ENCODE data around the gene EEF1G. TPM values are rescaled to one million over a fixed set of nuclear protein-coding genes. Genes with fewer than 3 reads are reported as not detected.
A peak's percentile ranks its signal among the peaks of the same experiment; 100 is the strongest.

EEF1G gene
- total and polyA plus RNA-seq, 2 of the 13 experiments (the other 11 are each of a cell fraction or from before 2014, with no cell fraction given) = 1,787 to 2,144 TPM

- FAIRE-seq (no peak), DNase-seq (ENCODE audit: low spot score) (no peak), ATAC-seq (peak; percentile 35)
- Histone ChIP-seq H4K20me1 (ENCODE audit: insufficient read depth, low read length) (peaks cover 73% of the 10 kb centered on the region), H3K9me3 (ENCODE audit: low read length) (no peaks in the 10 kb centered on the region), H3K4me2 (ENCODE audit: low read depth, low read length) (peak overlapping the region; percentile 84), H3K4me3 (replicated peaks in 1 of 3; ENCODE audit: insufficient read depth in 1 of 3, low read depth in 2 of 3, low read length in 3 of 3) (peak overlapping the region; percentile 33 to 93 (median 79)), H2AFZ (ENCODE audit: low read length) (no peak overlapping the region), H3K36me3 (replicated peaks in 1 of 2; ENCODE audit: control insufficient read depth in 1 of 2, insufficient read depth in 2 of 2, low read length in 2 of 2) (peaks cover 2 to 4% of the 10 kb centered on the region in 2 experiments; a peak in 3 of 5 replicates), H3K79me2 (ENCODE audit: insufficient read depth, low read length) (peaks cover 85% of the 10 kb centered on the region), H3K4me1 (ENCODE audit: insufficient read depth, low read length) (peaks cover 60% of the 10 kb centered on the region), H3K27me3 (ENCODE audit: control insufficient read depth in 1 of 2, insufficient read depth in 2 of 2, low read length in 2 of 2) (no peaks in the 10 kb centered on the region), H3K27ac (ENCODE audit: extremely low read length, insufficient read depth, low read length) (peak overlapping the region; percentile 19), H3K9ac (ENCODE audit: insufficient read depth, low read depth, low read length) (peak overlapping the region; percentile 96)
- in situ Hi-C loops (cut with HindIII; ENCODE audit: extremely low pct_ligation_motif_present, low pct_unique_long_range_greater_than_20kb) (loop anchor here (5.0 kb wide), 1 partner anchor 36 kb away; no protein-coding TSS in a partner anchor), intact Hi-C loops (cut with micrococcal nuclease; ENCODE audit: unreplicated experiment) (loop anchor here (2.0 to 10.0 kb wide), 3 partner anchors 18 to 148 kb away; no protein-coding TSS in a partner anchor)
- POLR2A ChIA-PET = interaction anchor here (0.6 to 3.0 kb wide), 14 partner anchors 12 to 245 kb away, joined by 3 to 17 read pairs (median 4); partner anchors contain the start of genes C11orf98, CSKMT, EEF1G and HNRNPUL2
- 22% methylated on average over 21 of the region's 30 CpGs for WGBS (ENCODE audit: low lambda C conversion rate)
- CTCF ChIA-PET (ENCODE audit: low intra/inter-chr PET ratio, low total read pairs) = interaction anchor here (1.3 to 1.9 kb wide), 5 partner anchors 17 to 148 kb away, joined by 3 to 14 read pairs (median 5); no protein-coding TSS in a partner anchor
- BruUV-seq (replicated peaks) = no TSS peak
- peak; percentile 76 for TF ChIP-seq AKAP8 (CRISPR knock-in tag; IDR thresholded peaks at IDR 0.05)
- peak; percentile 71 for TF ChIP-seq XRCC5 (optimal IDR thresholded peaks at IDR 0.05; ENCODE audit: low read length)
- peak; percentile 21; the same call in 1 of the 2 replicates for TF ChIP-seq PITX1 (CRISPR knock-in tag; IDR thresholded peaks at IDR 0.05)
- TF ChIP-seq HIVEP1 (CRISPR knock-in tag; IDR thresholded peaks at IDR 0.05) = 0 out of 2 replicates have a peak, but pooled peaks have one; percentile 13
- TF ChIP-seq STAG1 (CRISPR knock-in tag; IDR thresholded peaks at IDR 0.05) = peak; percentile 88
- TF ChIP-seq HNRNPL (IDR thresholded peaks at IDR 0.05; ENCODE audit: low read depth, low read length) = 0 out of 2 replicates have a peak, but pooled peaks have one; percentile 33
- peak; percentile 31 for TF ChIP-seq ASH2L (IDR thresholded peaks at IDR 0.05; ENCODE audit: insufficient read length, low read depth, low read length)
- TF ChIP-seq SSRP1 (CRISPR knock-in tag; IDR thresholded peaks at IDR 0.05) = 0 out of 2 replicates have a peak, but pooled peaks have one; percentile 79
- TF ChIP-seq BCL3 (CRISPR knock-in tag; IDR thresholded peaks at IDR 0.05) = no peak
- no peak for TF ChIP-seq ZKSCAN8 (CRISPR knock-in tag; IDR thresholded peaks at IDR 0.05; ENCODE audit: borderline replicate concordance)
- TF ChIP-seq IKZF5 (CRISPR knock-in tag; IDR thresholded peaks at IDR 0.05) = 0 out of 2 replicates have a peak, but pooled peaks have one; percentile 30
- TF ChIP-seq REST (IDR thresholded peaks at IDR 0.05; ENCODE audit: borderline replicate concordance in 1 of 2, low read depth in 1 of 2, low read length in 2 of 2) = no peak
- no peak for TF ChIP-seq ZFP62 (CRISPR knock-in tag; IDR thresholded peaks at IDR 0.05)
- TF ChIP-seq ZSCAN21 (CRISPR knock-in tag; IDR thresholded peaks at IDR 0.05; ENCODE audit: borderline replicate concordance) = no peak
- TF ChIP-seq HNRNPLL (IDR thresholded peaks at IDR 0.05; ENCODE audit: low read depth, low read length, poor library complexity, severe bottlenecking) = peak; percentile 38
- peak; percentile 20; the same call in 1 of the 2 replicates for TF ChIP-seq HDAC2 (CRISPR knock-in tag; IDR thresholded peaks at IDR 0.05)
- TF ChIP-seq HOXD1 (CRISPR knock-in tag; IDR thresholded peaks at IDR 0.05) = 0 out of 2 replicates have a peak, but pooled peaks have one; percentile 48
Measured at GRCh38 chr11:62542750-62543567, 30.7 kb downstream of the EEF1G start.

All from HepG2 (cell line).